ENCODE measurements around the gene DLX1.

DNA sequence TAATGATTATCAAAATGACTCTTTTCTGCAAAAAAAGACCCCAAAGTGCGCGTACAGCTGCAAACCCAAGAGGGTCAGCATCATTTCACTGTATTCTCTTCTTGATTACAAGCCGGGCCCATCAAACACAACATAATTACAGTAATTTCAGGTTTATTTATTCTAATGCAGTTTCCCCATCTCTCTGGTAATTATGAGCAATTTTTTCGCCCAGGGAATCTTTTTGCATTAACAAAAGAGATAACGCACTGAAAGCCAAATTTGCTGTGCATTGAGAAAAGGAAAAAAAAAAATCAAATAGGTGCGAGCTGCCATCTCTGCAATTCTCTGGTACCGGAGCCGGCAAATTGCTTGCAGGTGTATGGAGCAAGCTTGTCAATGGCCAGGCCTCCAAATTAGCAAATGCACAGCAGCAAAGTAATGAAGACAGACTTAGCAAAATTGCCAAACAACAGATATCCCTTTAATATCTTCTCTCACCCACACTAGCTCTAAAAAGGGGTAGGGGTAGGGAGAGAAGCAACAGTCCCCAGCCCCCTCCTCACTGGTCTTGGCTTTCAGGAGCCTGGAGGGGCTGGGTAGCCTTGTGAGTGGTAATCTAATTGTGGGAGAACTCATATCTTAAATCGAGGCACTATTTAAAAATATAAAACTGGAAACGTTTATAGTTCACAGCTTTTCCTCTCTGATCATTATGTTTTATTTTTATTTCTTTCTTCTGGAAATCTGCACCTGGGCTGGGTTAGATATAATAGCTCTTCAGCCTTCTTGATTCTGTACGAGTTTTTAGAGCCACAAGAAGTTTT is 6.7 kb downstream of the DLX1 start:
- TF ChIP-seq EHMT2 (IDR thresholded peaks at IDR 0.05) (no peak), NFRKB (IDR thresholded peaks at IDR 0.05; ENCODE audit: low read depth) (no peak), GTF2F1 (IDR thresholded peaks at IDR 0.05; ENCODE audit: low read depth, low read length) (no peak), POLR2A (conservative IDR thresholded peaks at IDR 0.05) (no peak), TCF7 (IDR thresholded peaks at IDR 0.05; ENCODE audit: borderline replicate concordance) (no peak), FOXK1 (CRISPR knock-in tag; IDR thresholded peaks at IDR 0.05; ENCODE audit: borderline replicate concordance) (no peak)
- TF ChIP-seq, protein P1, sequence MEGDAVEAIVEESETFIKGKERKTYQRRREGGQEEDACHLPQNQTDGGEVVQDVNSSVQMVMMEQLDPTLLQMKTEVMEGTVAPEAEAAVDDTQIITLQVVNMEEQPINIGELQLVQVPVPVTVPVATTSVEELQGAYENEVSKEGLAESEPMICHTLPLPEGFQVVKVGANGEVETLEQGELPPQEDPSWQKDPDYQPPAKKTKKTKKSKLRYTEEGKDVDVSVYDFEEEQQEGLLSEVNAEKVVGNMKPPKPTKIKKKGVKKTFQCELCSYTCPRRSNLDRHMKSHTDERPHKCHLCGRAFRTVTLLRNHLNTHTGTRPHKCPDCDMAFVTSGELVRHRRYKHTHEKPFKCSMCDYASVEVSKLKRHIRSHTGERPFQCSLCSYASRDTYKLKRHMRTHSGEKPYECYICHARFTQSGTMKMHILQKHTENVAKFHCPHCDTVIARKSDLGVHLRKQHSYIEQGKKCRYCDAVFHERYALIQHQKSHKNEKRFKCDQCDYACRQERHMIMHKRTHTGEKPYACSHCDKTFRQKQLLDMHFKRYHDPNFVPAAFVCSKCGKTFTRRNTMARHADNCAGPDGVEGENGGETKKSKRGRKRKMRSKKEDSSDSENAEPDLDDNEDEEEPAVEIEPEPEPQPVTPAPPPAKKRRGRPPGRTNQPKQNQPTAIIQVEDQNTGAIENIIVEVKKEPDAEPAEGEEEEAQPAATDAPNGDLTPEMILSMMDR (IDR thresholded peaks at IDR 0.05 in 2 of 3, conservative IDR thresholded peaks at IDR 0.05 in 1 of 3; ENCODE audit: insufficient read depth in 2 of 3, low read depth in 1 of 3, low read length in 3 of 3): no peak
- TF ChIP-seq, protein P2, sequence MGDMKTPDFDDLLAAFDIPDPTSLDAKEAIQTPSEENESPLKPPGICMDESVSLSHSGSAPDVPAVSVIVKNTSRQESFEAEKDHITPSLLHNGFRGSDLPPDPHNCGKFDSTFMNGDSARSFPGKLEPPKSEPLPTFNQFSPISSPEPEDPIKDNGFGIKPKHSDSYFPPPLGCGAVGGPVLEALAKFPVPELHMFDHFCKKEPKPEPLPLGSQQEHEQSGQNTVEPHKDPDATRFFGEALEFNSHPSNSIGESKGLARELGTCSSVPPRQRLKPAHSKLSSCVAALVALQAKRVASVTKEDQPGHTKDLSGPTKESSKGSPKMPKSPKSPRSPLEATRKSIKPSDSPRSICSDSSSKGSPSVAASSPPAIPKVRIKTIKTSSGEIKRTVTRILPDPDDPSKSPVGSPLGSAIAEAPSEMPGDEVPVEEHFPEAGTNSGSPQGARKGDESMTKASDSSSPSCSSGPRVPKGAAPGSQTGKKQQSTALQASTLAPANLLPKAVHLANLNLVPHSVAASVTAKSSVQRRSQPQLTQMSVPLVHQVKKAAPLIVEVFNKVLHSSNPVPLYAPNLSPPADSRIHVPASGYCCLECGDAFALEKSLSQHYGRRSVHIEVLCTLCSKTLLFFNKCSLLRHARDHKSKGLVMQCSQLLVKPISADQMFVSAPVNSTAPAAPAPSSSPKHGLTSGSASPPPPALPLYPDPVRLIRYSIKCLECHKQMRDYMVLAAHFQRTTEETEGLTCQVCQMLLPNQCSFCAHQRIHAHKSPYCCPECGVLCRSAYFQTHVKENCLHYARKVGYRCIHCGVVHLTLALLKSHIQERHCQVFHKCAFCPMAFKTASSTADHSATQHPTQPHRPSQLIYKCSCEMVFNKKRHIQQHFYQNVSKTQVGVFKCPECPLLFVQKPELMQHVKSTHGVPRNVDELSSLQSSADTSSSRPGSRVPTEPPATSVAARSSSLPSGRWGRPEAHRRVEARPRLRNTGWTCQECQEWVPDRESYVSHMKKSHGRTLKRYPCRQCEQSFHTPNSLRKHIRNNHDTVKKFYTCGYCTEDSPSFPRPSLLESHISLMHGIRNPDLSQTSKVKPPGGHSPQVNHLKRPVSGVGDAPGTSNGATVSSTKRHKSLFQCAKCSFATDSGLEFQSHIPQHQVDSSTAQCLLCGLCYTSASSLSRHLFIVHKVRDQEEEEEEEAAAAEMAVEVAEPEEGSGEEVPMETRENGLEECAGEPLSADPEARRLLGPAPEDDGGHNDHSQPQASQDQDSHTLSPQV (IDR thresholded peaks at IDR 0.05): no peak
- TF ChIP-seq, protein P3, sequence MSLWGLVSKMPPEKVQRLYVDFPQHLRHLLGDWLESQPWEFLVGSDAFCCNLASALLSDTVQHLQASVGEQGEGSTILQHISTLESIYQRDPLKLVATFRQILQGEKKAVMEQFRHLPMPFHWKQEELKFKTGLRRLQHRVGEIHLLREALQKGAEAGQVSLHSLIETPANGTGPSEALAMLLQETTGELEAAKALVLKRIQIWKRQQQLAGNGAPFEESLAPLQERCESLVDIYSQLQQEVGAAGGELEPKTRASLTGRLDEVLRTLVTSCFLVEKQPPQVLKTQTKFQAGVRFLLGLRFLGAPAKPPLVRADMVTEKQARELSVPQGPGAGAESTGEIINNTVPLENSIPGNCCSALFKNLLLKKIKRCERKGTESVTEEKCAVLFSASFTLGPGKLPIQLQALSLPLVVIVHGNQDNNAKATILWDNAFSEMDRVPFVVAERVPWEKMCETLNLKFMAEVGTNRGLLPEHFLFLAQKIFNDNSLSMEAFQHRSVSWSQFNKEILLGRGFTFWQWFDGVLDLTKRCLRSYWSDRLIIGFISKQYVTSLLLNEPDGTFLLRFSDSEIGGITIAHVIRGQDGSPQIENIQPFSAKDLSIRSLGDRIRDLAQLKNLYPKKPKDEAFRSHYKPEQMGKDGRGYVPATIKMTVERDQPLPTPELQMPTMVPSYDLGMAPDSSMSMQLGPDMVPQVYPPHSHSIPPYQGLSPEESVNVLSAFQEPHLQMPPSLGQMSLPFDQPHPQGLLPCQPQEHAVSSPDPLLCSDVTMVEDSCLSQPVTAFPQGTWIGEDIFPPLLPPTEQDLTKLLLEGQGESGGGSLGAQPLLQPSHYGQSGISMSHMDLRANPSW (CRISPR knock-in tag; IDR thresholded peaks at IDR 0.05): no peak

Data from K562 (cell line).